NCI-H345 treated with DMSO at 0.1 percent for 48 hours (cell line): ENCODE data around the gene SLC16A11.
A peak's percentile ranks its signal among the peaks of the same experiment; 100 is the strongest.
"Not testable (repeated sequence)": the region's sequence is repeated elsewhere in the genome, so short reads cannot be mapped to it uniquely, and the experiment has no call there.

Experiments
- DNase-seq: peaks from one replicate; lab custom pipeline; 2025; ENCODE audit not compliant: unreplicated experiment; lab: John Stamatoyannopoulos, UW

SLC16A11 gene

GRCh38 chr17:7043497-7044198 is at the start of gene SLC16A11:
Gene SLC16A11, minus strand, starts transcription at chr17:7044092. Its CDS starts 579 bp downstream, at chr17:7043513.
- DNase-seq: peak; percentile 82

GRCh38 chr17:7091311-7092005 is 47.6 kb upstream of the SLC16A11 start:
- DNase-seq: not testable (repeated sequence)

- not testable (repeated sequence) for DNase-seq
These were observed 45.7 kb upstream of the SLC16A11 start for GRCh38 chr17:7089570-7089969.

GRCh38 chr17:7088442-7088841 is 44.5 kb upstream of the SLC16A11 start:
- DNase-seq: not testable (repeated sequence)

- DNase-seq: no peak
These were observed 40.2 kb upstream of the SLC16A11 start for GRCh38 chr17:7084088-7084487.

- DNase-seq: no peak
These were observed 39.7 kb upstream of the SLC16A11 start for GRCh38 chr17:7083592-7083991.

GRCh38 chr17:7081341-7082062 is 37.6 kb upstream of the SLC16A11 start:
- no peak for DNase-seq

- no peak for DNase-seq
These were observed 36.7 kb upstream of the SLC16A11 start for GRCh38 chr17:7080456-7081041.

GRCh38 chr17:7079581-7080455 is 35.9 kb upstream of the SLC16A11 start, which contains the start of gene CLEC10A:
Gene CLEC10A, minus strand, starts transcription at chr17:7080251. Its CDS starts 1,439 bp downstream, at chr17:7078812.
- no peak for DNase-seq

GRCh38 chr17:7078711-7079110 is 34.8 kb upstream of the SLC16A11 start:
- no peak for DNase-seq

GRCh38 chr17:7077911-7078546 is 34.1 kb upstream of the SLC16A11 start:
- DNase-seq: no peak

- no peak for DNase-seq
These were observed 31.0 kb upstream of the SLC16A11 start for GRCh38 chr17:7074931-7075330.

- no peak for DNase-seq
These were observed 28.5 kb upstream of the SLC16A11 start for GRCh38 chr17:7072406-7072805.

GRCh38 chr17:7070712-7071111 is 26.8 kb upstream of the SLC16A11 start:
- DNase-seq: no peak

- DNase-seq: no peak
These were observed 24.4 kb upstream of the SLC16A11 start for GRCh38 chr17:7068268-7068667.

- DNase-seq: no peak
These were observed 23.3 kb upstream of the SLC16A11 start for GRCh38 chr17:7067198-7067597.

GRCh38 chr17:7064261-7064660 is 20.4 kb upstream of the SLC16A11 start:
- DNase-seq: no peak

- no peak for DNase-seq
These were observed 19.7 kb upstream of the SLC16A11 start for GRCh38 chr17:7063518-7064094.

- no peak for DNase-seq
These were observed 16.4 kb upstream of the SLC16A11 start for GRCh38 chr17:7060165-7060891.
